SK-N-MC (cell line): ENCODE data around the gene BCAR3.

Experiments used
- EZH2 ChIP-seq: fragments of 200-600 bp; sonication (generic); IDR thresholded peaks from one replicate; pipeline ENCODE4 v1.6.1; 2017; ENCODE audit warnings: antibody characterized with exemption
- FOXP2 ChIP-seq: optimal IDR thresholded peaks from 2 replicates; pipeline ENCODE3; 2011; ENCODE audit warnings: mild to moderate bottlenecking, moderate library complexity; ENCODE audit not compliant: insufficient read depth; ENCODE audit errors: extremely low read length, control extremely low read depth
- POLR2AphosphoS5 ChIP-seq: IDR thresholded peaks from 2 replicates; pipeline ENCODE4 v1.6.1; 2012; ENCODE audit warnings: mild to moderate bottlenecking, low read depth, low read length, borderline replicate concordance

GRCh38 chr1:93598861-93599439 is 82.7 kb downstream of the BCAR3 start:
- no peak for TF ChIP-seq POLR2AphosphoS5
- no peak for TF ChIP-seq EZH2
- no peak for TF ChIP-seq FOXP2
